Measurements from ENCODE around the gene AMN. TPM values are rescaled to one million over a fixed set of nuclear protein-coding genes. Genes with fewer than 3 reads are reported as not detected.

The AMN gene
- total RNA-seq, 4 donors from 2014 or later, result 0.11 to 0.32 TPM; not detected in 2

GRCh38 chr14:102930138-102930752 lies 7.8 kb downstream of the AMN start:
- Histone ChIP-seq H3K27me3 (peaks cover 17 to 51% (median 33%) of the 10 kb centered on the region in 4 donors), H3K9me3 (no peaks in the 10 kb centered on the region), H3K4me3 (peak overlapping the region; percentile 44 to 57 (median 48)), H3K36me3 (peaks cover 9 to 31% (median 24%) of the 10 kb centered on the region in 4 donors), H3K4me1 (peaks cover 26 to 34% (median 32%) of the 10 kb centered on the region in 4 donors), H3K27ac (replicated peaks in 1 of 4) (no peak overlapping the region)
- 9% methylated on average over 30 of the region's 74 CpGs for whole genome bisulfite sequencing
- TF ChIP-seq CTCF (IDR thresholded peaks at IDR 0.05), result no peak
- TF ChIP-seq EP300 (IDR thresholded peaks at IDR 0.05), result no peak
- TF ChIP-seq POLR2A (IDR thresholded peaks at IDR 0.05; ENCODE audit: low read depth), result no peak
- no peak for TF ChIP-seq POLR2AphosphoS5 (IDR thresholded peaks at IDR 0.05)
- intact Hi-C loops (cut with DNase I), result no loop called here
- DNase-seq (ENCODE audit: extremely low spot score), result no peak

- H3K4me1 ChIP-seq, result peaks cover 26 to 34% (median 32%) of the 10 kb centered on the region in 4 donors
- H3K27me3 ChIP-seq, result peaks cover 17 to 44% (median 29%) of the 10 kb centered on the region in 4 donors
- DNase-seq (ENCODE audit: extremely low spot score), result no peak
- TF ChIP-seq EP300 (IDR thresholded peaks at IDR 0.05) (no peak), POLR2AphosphoS5 (IDR thresholded peaks at IDR 0.05) (no peak), POLR2A (IDR thresholded peaks at IDR 0.05; ENCODE audit: low read depth) (no peak), CTCF (IDR thresholded peaks at IDR 0.05) (no peak)
- no peaks in the 10 kb centered on the region for H3K9me3 ChIP-seq
- peak overlapping the region in 3 of 4 donors; percentile 46 to 57 (median 49) for H3K4me3 ChIP-seq
- peaks cover 9 to 31% (median 24%) of the 10 kb centered on the region in 4 donors for H3K36me3 ChIP-seq
- intact Hi-C loops (cut with DNase I), result no loop called here
- 77% methylated on average over 24 of the region's 34 CpGs for WGBS
- no peak overlapping the region for H3K27ac ChIP-seq (replicated peaks in 1 of 4)
Observed at GRCh38 chr14:102930753-102931579, 8.5 kb downstream of the AMN start.

- intact Hi-C loops (cut with DNase I), result no loop called here
- Histone ChIP-seq H3K36me3 (peaks cover 10 to 38% (median 30%) of the 10 kb centered on the region in 4 donors), H3K4me3 (no peak overlapping the region), H3K9me3 (no peaks in the 10 kb centered on the region), H3K4me1 (peaks cover 26 to 34% (median 32%) of the 10 kb centered on the region in 4 donors), H3K27ac (replicated peaks in 1 of 4) (no peak overlapping the region), H3K27me3 (peaks cover 17 to 40% (median 27%) of the 10 kb centered on the region in 4 donors)
- WGBS, result 88% methylated on average over 4 of the region's 12 CpGs
- TF ChIP-seq CTCF (IDR thresholded peaks at IDR 0.05), result no peak
- TF ChIP-seq POLR2AphosphoS5 (IDR thresholded peaks at IDR 0.05), result no peak
- TF ChIP-seq POLR2A (IDR thresholded peaks at IDR 0.05; ENCODE audit: low read depth), result no peak
- TF ChIP-seq EP300 (IDR thresholded peaks at IDR 0.05), result no peak
- DNase-seq (ENCODE audit: extremely low spot score), result no peak
Observed at GRCh38 chr14:102931580-102932285, 9.3 kb downstream of the AMN start.

- DNase-seq (ENCODE audit: extremely low spot score), result no peak
- Histone ChIP-seq H3K27ac (replicated peaks in 1 of 4) (no peak overlapping the region), H3K36me3 (peaks cover 19 to 47% (median 39%) of the 10 kb centered on the region in 4 donors), H3K4me3 (no peak overlapping the region), H3K27me3 (peaks cover 17 to 36% (median 27%) of the 10 kb centered on the region in 4 donors), H3K9me3 (no peaks in the 10 kb centered on the region), H3K4me1 (peaks cover 26 to 34% (median 32%) of the 10 kb centered on the region in 4 donors)
- intact Hi-C loops (cut with DNase I), result no loop called here
- no peak for TF ChIP-seq POLR2A (IDR thresholded peaks at IDR 0.05; ENCODE audit: low read depth)
- TF ChIP-seq POLR2AphosphoS5 (IDR thresholded peaks at IDR 0.05), result no peak
- no peak for TF ChIP-seq CTCF (IDR thresholded peaks at IDR 0.05)
- TF ChIP-seq EP300 (IDR thresholded peaks at IDR 0.05), result no peak
- 88% methylated on average over 19 of the region's 26 CpGs for WGBS
Observed at GRCh38 chr14:102932484-102933248, 10.2 kb downstream of the AMN start.
